Kidney tubule cell (primary cell): ENCODE results near the gene CYTH1.

ENCODE experiments used
- DNase-seq: peaks from one replicate; pipeline ENCODE4 v3.0.0-alpha.2; 2018; ENCODE audit warnings: low spot score

Gene CYTH1

DNA sequence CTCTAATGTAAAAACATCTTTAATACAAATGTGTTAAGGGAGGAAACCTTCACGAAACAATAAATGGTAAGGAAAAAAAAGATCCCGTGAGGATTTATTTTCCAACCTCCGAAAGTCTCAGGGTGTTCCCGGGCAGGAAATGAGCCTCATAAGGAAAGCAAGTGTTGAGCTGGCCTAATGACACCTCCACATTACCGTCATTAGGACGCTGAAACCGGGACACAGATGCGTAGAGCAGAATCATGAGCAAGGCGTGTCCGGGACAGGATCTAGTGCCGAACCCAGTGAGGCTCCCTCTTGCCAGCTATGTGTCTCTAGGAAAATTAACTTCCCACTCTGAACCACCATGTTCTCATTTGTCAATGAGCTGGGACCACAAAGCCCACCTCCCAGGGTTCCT, 22.7 kb upstream of the CYTH1 start:
- DNase-seq: no peak

DNA sequence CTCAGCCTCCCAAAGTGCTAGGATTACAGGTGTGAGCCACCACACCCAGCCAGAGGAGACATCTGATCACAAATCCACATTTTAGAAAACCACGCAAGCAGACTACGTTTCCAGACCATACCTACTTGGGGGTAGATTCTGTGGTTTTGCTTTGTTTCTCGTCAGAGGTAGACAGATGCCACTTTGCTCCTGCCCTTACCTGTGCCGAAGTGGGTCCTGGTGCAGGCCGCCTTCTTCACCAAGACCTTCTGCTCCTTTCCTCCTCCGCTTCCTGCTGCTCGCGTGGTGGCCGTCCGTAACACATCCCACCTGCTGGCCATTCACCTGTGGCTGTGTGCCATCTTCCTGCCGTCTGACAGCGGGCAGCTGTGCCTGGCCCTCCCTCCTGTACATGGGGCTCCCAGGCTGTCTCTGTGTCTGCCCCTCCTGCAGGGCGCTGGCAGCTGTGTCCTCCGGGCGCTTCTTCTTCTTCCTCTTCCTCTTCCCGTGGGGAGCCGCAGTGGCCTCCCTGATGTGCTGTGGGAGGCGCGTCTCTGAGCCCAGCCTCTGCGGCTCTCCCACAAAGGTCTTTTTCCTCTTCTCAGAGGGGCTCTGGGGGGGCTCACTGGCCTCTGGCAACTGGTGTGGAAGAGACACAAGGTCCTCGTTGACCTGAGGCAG, 21.2 kb upstream of the CYTH1 start:
- DNase-seq: no peak

DNA sequence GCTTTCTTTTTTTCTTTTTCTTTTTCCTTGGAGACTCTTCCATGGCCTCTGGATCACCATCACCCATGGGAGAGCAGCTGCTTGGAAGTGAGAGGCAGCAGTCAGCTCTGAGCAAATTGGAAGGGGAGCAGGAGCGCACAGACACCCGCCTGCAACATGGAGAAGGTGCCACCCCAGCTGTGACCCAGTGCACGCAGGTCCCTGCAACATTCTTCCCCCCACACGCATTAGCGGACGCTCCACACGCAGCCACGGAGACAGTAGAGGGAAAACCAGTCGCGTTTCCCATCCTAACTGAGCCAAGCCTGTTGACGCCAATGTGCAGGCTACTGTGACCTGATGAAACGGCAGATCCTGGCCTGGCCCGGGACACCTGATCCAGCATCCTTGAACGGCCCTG, 20.4 kb upstream of the CYTH1 start:
- DNase-seq: no peak

DNA sequence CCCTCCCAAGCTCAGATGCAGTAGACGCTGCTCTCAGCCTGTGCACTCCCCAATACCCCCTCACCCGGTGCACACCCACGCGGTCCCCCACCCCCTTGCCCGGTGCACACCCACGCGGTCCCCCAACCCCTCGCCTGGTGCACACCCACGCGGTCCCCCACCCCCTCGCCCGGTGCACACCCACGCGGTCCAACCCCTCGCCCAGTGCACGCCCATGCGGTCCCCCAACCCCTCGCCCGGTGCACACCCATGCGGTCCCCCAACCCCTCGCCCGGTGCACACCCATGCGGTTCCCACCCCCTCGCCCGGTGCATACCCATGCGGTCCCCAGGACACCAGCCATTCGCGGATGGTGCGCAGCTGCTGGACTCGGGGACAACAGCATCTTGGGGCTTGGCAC, 19.9 kb upstream of the CYTH1 start:
- no peak for DNase-seq

DNA sequence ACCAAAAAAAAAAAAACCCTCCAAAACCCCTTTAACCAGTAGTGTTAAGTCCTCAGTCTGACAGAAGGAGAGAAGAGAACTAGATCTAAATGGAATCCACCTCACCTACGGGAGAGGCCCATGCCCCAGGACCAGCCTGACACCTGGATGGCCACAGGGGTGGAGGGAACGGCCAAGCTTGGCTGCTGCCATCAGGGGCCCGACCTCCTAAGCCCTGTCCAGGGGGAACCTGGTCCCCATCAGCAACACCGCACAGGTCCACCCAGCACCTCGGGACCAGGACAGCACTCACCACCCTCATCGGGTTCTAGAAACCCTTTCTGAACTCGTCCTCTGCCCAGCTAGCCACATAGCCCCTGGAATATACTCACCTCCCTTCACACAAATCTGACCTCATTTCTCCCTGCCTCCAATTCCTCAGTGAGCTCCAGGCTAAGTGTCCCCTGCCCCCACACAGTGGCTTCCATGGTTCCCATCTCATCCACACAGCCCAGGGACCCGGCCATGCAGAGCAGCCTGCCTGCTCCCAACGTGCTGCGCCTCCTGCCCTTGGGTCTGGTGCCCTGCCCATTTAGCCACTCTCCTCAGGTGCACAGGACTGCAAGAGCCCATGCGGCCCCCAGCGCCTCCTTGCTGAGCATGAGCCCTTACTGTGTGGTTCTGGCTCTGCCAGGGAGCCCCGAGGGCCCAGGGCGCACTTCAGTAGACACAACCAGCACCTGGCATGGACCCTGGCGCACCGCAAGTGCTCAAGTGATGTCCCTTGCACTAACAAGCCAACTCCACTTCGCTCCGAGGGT, 18.3 kb upstream of the CYTH1 start:
- no peak for DNase-seq

DNA sequence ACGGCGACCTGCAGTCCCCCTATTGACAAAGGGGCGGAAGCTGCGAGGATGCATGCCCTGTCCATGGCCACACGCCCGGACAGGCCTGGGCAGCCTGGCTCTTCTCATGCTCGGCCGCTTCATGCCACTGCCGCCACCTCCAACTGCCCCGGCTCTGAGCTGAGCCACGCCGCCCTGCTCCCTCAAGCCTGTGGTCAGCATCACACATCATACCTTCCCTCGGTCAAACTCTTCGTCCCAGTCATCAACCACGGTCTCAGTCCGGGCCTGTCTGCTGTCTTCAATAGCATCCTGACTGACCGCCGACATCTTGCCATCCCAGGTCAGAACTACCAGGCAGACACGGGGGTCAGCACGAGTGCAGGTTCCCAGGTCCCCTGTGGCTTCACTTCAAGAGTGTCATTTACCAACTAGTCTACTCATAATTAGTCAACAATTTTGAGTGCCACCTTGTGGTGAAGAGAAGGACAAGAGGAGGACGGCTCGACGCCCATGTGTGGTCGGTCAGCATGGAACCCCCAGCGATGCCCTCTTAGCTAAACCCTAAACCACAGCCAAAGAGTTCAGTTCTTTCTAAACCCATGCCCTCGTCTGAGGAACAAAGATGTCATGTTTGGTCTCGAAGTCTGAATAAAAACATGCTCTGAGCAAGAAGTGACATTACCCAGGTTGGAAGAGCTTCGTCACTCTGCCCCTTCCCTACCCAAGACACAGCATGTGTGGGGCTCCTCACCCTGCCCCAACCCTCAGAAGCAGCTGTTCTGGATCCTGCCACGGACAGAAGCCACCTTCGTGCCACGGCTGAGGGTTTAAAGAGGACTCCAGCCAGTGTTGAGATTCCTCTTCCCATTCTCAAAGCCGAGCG, 16.9 kb upstream of the CYTH1 start:
- peak; percentile 22 for DNase-seq

DNA sequence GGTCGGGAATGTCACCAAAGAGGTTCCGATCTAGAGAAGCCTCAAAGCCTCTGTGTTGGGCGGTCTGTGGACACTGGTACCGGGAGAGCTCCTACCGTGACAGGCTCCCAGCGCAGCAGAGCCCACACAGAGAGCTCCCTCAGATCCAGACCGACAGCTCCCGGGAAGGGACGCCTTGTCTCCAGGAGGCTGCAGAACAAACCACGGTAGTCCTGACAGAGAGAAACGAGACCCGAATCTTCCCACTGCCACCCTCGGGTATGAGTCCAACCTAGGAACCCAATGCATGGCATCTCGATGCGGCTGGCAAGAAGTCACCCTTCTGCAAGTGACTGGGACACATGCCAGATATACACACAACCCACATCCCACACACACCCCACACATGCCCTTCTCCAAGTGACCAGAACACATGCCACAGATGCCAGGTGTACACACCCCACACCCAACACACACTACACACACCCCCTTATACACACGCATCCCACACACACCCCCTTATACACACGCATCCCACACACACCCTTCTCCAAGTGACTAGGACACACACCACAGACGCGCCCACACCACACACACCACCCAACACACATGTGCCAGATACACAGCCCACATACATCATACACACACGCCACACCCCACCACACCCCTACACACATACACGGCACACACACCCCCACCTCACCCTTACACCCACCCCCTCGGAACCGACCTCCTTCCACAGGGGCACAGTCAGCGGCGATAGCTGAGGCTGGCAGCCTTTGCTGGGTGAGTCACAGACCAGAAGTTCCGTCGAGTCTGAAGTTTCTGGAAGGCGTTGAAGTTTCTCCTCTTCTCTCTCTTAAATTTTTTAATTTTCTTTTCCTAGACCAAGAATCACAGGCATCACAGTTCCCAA, 15.9 kb upstream of the CYTH1 start:
- no peak for DNase-seq

DNA sequence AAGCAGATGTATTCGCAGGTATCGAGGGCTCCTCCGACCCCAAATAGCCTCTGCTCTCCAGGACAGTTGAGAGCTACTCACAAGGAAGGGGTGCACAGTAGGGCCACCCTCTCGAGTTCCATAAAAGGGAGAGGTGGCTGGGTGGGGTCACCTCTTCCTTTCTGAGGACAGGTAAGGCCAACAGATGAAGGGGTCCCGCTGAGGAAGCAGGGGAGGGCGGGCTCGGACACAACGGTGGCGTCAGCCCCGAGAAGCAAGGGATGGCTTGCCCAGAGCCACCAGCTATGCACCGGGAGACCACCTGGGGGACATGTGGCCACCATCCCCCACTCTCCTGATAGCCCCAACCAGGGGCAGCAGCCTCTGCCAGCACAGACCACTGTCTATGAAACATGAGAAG, 15.1 kb upstream of the CYTH1 start:
- DNase-seq: no peak

DNA sequence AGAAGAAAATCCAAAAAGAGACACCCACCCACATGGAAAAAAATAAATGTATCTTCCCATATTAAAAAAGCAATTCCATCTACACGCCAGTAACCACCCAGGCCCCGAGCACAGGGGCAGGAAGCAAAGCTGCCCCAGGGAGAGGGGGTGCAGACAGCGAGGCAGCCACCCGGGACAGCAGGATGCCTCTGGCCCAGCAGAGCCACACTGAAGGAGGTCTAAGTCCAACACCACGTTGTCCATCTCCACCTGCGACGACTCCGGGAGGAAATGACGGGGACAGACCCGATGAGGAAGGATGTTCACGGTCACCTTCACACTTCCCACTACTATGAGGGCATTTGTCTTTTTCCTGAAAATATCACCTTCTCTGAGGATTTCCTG, 14.4 kb upstream of the CYTH1 start:
- DNase-seq: no peak

DNA sequence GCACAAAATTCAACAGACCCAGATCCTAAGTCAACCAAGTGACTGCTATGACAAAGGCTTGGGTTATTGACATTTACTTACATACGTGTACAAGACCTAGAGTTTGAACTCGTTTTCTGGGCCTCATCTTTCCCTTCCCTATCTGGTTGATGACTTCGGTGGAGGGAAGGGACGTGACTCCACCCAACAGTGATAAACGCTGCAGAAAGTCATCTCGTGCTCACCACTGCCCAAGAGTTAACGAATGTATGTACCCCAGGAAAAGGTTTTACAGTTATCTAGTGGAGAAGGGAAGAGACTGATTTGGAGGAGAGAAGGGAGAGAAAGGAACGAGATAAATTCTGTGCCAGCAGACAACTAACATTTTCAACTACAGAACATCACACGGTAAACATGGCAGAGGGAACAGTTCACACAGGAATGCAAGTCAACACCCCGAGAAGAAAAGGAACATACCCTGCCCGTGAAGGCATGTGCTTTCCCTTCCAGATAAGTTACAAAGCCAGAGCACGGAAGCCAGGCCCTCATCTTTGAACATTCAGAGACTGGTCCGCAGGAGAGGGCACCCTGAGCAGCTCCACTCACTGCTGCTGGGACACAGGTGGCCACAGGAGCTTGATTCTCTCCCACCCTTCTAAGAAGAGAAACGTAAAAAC, 13.9 kb upstream of the CYTH1 start:
- DNase-seq: no peak

DNA sequence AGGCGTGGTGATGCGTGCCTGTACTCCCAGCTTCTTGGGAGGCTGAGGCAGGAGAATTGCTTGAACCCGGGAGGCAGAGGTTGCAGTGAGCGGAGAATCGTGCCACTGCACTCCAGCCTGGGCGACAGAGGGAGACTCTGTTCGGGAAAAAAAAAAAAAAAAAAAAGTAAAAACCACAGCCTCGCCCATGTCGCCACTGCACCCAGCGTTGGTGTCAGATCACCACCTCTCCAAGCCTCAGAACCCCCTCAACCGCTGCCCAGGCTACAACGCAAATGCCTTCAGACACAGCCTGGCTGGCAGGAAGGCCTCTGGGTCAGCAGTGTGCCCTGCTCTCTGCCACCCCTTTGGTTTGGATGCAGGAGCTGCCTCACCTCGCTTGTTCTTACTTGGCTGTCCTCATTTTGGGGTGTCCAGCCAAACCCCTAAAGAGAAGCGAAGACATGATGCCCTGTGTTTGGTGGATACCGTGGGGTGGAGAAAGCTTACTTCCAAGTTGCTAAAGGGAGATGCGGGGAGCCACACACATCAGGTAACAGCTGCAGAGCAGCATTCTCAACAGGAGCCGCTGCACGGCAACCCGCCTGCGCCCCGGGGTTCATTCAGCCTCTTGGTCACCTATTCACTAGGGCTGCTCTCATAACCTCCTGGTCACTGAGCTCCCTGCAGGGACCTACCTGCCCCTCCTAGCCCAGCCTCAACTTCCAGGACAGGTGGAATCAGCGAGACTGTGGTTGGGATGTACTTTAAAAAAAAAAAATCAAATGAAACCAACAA, 13.0 kb upstream of the CYTH1 start:
- no peak for DNase-seq

DNA sequence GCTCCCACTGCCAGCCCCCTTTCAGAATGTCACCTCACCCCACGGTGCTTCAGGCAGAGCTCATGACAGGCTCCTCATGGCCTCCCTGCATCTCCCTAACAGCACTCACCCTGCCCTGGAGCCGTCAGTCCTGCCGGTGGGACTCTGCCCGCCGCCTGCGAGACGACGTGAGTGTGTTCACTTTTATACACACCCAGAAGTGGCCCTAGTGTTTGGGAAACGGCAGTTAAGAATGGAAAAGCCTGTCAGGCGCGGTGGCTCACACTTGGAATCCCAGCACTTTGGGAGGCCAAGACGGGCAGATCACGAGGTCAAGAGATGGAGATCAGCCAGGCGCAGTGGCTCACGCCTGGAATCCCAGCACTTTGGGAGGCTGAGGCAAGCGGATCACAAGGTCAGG, 12.3 kb upstream of the CYTH1 start:
- DNase-seq: no peak

DNA sequence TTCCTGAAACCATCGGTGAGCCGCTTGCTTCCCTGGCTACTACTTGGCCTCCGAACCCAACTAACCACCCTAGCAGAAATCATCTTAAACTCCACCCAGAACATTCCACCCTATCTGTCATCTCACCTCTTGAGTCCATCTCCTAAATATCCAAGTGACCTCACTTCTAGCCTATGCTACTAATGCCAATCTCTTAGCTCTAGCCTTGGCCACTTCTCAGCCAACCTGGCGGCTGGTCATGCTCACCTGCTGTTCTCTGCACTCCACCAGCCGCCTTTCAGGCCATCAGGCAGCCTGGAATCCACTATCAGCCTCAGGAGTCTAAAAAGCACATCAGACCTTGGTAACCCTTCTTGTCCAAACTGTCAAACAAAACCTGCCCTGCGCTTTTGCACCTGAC, 11.9 kb upstream of the CYTH1 start:
- no peak for DNase-seq

DNA sequence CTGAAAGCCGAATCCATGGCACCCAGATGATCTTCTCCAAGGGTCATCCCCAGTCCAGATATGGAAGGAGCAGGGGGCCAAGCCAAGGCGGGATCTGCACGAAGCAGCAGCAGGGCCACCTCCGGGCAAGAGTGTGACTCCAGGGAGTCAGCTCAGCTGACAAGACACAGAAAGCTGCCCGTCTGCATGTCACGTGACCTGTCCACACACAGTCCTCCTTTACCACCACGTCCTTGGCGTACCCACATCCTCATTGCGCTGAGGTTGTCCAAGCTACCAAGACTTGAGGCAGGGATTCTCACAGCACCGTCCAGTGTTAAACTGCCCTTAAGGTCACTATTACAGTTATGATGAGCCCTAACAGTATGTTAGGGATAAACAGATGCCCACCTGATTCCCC, 11.3 kb upstream of the CYTH1 start:
- DNase-seq: no peak

DNA sequence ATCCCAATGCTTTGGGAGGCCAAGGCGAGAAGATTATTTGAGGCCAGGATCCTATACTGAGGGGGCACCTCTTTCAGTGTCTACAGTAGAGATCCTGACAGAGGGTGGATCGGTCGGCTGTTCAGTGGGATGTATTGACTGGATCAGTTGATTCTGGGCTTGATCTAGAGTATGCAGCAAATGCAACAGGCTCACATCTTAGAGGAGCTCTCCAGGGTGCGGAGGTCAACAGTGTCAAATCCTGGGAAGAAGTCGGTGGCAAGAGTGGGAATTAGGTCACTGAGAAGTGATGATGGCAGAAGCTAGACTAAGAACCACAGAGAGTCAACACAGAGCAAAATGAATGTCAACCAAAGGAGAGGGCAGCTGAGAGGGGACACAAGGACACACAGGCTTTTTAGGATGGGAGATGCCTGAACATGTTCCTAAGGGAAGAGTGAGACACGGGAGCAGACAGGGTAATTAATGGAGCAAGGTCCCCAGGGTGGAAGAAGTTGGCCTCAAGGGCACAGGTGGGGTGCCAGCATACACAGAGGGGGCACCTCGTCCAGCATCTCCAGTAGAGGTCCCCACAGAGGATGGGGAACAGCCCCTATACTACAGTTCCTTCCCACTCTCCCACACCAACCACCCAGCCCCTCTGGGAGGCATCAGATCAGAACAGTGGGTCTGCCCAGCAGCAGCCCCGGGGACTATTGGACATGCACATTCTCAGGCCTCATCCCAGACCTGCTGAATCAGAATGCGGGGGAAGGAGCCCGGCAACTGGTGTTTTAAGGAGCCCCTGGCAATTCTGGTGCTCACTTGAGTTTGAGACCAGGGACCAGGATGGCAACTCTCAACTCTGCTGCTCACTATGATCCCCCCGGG, 10.0 kb upstream of the CYTH1 start:
- no peak for DNase-seq

DNA sequence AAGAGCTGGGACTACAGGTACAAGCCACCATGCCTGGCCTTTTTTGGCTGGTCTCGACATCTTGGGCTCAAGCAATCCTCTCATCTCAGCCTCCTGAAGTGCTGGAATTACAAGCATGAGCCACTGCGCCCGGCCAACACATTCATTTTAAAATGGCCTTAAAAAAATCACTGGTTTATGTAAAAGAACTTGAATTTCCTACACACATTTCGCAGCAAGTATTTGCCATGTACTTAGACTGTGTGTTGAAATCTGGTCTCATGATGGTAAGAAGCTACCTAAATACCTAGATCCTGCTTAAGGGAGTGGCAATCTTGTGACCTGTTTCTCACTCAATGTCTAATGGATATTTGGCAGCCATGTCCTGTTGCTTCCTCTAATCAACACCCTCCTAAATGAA, 8.5 kb upstream of the CYTH1 start:
- DNase-seq: no peak

DNA sequence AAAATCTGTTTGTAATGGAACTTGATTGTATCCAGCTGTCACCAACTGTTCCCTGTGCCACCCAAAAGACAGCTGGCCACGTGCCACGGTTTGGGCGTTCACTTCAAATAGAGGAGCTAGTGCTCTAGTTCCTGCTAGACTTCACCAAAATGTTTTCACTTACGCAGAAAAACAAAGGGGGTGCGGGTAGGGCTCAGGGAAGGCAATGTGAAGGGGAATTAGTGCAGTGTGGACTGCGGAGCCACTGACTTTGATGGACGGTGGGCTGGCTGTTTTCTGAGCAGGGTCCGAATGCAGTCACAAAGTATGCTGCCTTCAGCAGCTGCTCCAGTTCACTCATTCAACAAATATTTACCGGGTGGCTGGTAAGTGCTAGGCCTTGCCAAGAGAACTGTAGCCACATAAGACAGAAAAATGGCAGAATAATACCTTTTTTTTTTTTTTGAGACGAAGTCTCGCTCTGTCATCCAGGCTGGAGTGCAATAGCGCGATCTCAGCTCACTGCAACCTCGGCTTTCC, 7.6 kb upstream of the CYTH1 start:
- DNase-seq: no peak

DNA sequence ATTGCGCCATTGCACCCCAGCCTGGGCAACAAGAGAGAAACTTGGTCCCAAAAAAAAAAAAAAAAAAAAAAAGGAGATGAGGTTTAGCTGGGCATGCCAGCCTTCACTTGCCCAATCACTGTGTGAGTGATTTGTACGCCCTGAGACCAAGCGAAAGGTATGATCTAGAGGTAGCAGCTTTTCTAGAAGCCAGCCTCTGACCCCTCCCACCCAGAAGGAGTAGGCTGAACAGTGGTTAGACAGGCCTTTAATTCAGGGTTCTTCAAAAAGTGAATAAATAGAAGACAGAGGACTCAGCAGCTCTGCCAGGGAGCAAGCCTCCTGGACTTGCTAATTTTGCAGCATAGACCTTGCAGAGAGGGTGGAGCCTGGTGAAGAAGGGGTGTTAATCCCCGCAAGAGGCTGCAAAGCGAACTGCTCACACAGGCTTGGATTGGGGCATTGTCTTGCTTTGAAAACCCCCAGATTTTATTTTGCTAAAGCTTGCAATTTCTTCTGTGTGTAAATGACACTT, 7.1 kb upstream of the CYTH1 start:
- no peak for DNase-seq

DNA sequence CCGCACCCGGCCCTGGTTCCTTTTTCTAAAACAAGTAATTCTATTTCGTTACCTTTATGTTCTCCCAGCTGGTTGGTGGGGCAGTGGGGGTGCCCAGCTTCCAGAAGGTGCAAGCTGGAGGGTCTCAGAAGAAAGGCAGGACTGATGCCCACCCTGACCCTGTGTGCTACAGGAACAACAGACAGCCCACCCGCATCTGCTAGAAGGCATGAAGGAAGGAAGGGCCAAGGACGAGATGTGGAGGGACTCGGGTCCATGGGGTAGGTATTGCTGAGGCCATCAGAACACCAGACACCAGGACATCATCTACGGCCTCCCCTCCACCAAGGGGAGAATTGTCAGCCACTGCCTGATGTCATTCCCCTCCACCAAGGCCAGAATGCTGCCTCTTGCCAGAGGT, 6.4 kb upstream of the CYTH1 start:
- DNase-seq: no peak
